ENCODE results near the gene DNER.

DNA sequence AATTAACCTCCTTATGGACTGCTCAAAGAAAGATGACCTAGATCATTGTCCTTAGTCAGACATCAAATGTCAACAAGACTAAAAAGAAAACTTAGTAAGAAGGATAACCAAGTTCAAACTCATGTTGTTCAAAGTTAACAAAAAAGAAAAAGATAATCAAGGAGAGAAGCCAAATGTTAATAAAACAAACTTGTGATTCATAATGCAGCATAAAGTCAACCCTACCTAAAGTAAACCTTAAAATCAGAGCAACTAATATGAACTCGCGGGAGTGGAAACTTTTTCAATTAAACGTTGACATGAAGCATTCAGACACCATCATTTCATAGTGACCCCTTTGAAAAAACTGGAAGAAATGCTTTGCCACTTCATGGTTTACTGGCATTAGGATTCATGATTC lies 52.9 kb downstream of the DNER start:
- TF ChIP-seq POLR2A (IDR thresholded peaks at IDR 0.05) (no peak), EP300 (IDR thresholded peaks at IDR 0.05) (no peak)
- TF ChIP-seq, protein P1, sequence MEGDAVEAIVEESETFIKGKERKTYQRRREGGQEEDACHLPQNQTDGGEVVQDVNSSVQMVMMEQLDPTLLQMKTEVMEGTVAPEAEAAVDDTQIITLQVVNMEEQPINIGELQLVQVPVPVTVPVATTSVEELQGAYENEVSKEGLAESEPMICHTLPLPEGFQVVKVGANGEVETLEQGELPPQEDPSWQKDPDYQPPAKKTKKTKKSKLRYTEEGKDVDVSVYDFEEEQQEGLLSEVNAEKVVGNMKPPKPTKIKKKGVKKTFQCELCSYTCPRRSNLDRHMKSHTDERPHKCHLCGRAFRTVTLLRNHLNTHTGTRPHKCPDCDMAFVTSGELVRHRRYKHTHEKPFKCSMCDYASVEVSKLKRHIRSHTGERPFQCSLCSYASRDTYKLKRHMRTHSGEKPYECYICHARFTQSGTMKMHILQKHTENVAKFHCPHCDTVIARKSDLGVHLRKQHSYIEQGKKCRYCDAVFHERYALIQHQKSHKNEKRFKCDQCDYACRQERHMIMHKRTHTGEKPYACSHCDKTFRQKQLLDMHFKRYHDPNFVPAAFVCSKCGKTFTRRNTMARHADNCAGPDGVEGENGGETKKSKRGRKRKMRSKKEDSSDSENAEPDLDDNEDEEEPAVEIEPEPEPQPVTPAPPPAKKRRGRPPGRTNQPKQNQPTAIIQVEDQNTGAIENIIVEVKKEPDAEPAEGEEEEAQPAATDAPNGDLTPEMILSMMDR (IDR thresholded peaks at IDR 0.05) = no peak
